Measurements from ENCODE around the gene KIF26A.

DNA sequence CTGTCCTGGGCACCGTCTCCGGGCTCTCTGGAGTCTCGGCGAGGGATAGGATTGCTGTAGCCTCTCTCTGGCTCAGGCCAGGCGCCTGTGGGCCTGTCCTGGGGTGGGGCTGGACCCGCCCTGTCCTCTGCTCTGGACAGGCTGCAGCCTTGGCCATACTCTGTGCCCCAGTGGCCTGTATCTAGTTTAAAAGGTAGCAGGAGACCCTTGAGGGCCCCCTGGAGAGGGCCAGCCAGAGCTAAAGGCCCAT, 1.8 kb downstream of the KIF26A start:
- TF ChIP-seq CTCF (IDR thresholded peaks at IDR 0.05; ENCODE audit: poor library complexity) (no peak), EZH2phosphoT487 (IDR thresholded peaks at IDR 0.05; ENCODE audit: low read depth, severe bottlenecking, unreplicated experiment) (no peak)

Measured in hepatocyte (in vitro differentiated cells).